ENCODE measurements around the gene ATP1A1.

ATP1A1 gene

GRCh38 chr1:116413414-116413813 lies 40.4 kb downstream of the ATP1A1 start:
- H3K4me3 ChIP-seq (replicated peaks in 1 of 2; ENCODE audit: low read depth in 2 of 2, low read length in 2 of 2): no peak overlapping the region
- no peak for DNase-seq (ENCODE audit: low read depth in 2 of 2)
- no peak for TF ChIP-seq CTCF (IDR thresholded peaks at IDR 0.05; ENCODE audit: low read depth, low read length)

GRCh38 chr1:116414364-116414763 lies 41.3 kb downstream of the ATP1A1 start:
- TF ChIP-seq CTCF (IDR thresholded peaks at IDR 0.05; ENCODE audit: low read depth, low read length): no peak
- no peak for DNase-seq (ENCODE audit: low read depth in 2 of 2)

GRCh38 chr1:116415200-116415698 lies 42.2 kb downstream of the ATP1A1 start:
- no peak for TF ChIP-seq CTCF (IDR thresholded peaks at IDR 0.05; ENCODE audit: low read depth, low read length)
- DNase-seq (ENCODE audit: low read depth in 2 of 2): no peak
- H3K4me3 ChIP-seq (replicated peaks in 1 of 2; ENCODE audit: low read depth in 2 of 2, low read length in 2 of 2): no peak overlapping the region

More at GRCh38 chr1:116414364-116414763, 41.3 kb downstream of the ATP1A1 start:
- no peak overlapping the region for H3K4me3 ChIP-seq (replicated peaks in 1 of 2; ENCODE audit: low read depth in 2 of 2, low read length in 2 of 2)

- peak in 1 of 2 donors; percentile 42 for DNase-seq (ENCODE audit: low read depth in 2 of 2)
- TF ChIP-seq CTCF (IDR thresholded peaks at IDR 0.05; ENCODE audit: low read depth, low read length): peak; percentile 3
Measured at GRCh38 chr1:116415699-116416533, 42.9 kb downstream of the ATP1A1 start.

GRCh38 chr1:116416854-116417513 lies 43.9 kb downstream of the ATP1A1 start:
- no peak for DNase-seq (ENCODE audit: low read depth in 2 of 2)
- no peak for TF ChIP-seq CTCF (IDR thresholded peaks at IDR 0.05; ENCODE audit: low read depth, low read length)
- no peak overlapping the region for H3K4me3 ChIP-seq (replicated peaks in 1 of 2; ENCODE audit: low read depth in 2 of 2, low read length in 2 of 2)

More at GRCh38 chr1:116415699-116416533, 42.9 kb downstream of the ATP1A1 start:
- H3K4me3 ChIP-seq (replicated peaks in 1 of 2; ENCODE audit: low read depth in 2 of 2, low read length in 2 of 2): no peak overlapping the region

GRCh38 chr1:116417678-116418077 lies 44.6 kb downstream of the ATP1A1 start:
- peak overlapping the region; percentile 79 to 86 for H3K4me3 ChIP-seq (replicated peaks in 1 of 2; ENCODE audit: low read depth in 2 of 2, low read length in 2 of 2)
- no peak for DNase-seq (ENCODE audit: low read depth in 2 of 2)
- no peak for TF ChIP-seq CTCF (IDR thresholded peaks at IDR 0.05; ENCODE audit: low read depth, low read length)

Measured in cardiac fibroblast (primary cell).